Esophagus squamous epithelium (tissue), 5 donors: Measurements from ENCODE around the gene PRUNE2. TPM values are rescaled to one million over a fixed set of nuclear protein-coding genes. Genes with fewer than 3 reads are reported as not detected.

Experiments used
- DNase-seq: peaks from one replicate; lab custom pipeline; 2025; lab: John Stamatoyannopoulos, UW
- H3K27ac ChIP-seq, 4 donors: fragments of 200-600 bp; sonication (generic); one replicate each; pipeline ENCODE4 v1.5.1; 2016 to 2019; ENCODE audit warnings: mild to moderate bottlenecking in 1 of 4
- H3K27me3 ChIP-seq, 4 donors: fragments of 200-600 bp; sonication (generic); 1 replicate in 3 of 4; 2 replicates in 1 of 4; pipeline versions ENCODE4 v1.5.1 to v1.6.0; 2017 to 2021; ENCODE audit warnings: antibody characterized with exemption in 1 of 4
- H3K36me3 ChIP-seq, 3 donors: fragments of 200-600 bp; sonication (generic); one replicate each; pipeline ENCODE4 v1.5.1; 2016 to 2019
- H3K4me1 ChIP-seq, 3 donors: fragments of 200-600 bp; sonication (generic); one replicate each; pipeline ENCODE4 v1.5.1; 2017 to 2019
- H3K4me3 ChIP-seq, 4 donors: fragments of 200-600 bp; sonication (generic); 1 replicate in 3 of 4; 2 replicates in 1 of 4; pipeline ENCODE4 v1.5.1; 2016 to 2019; ENCODE audit warnings: mild to moderate bottlenecking in 2 of 4, moderate library complexity in 1 of 4
- H3K9me3 ChIP-seq, 3 donors: fragments of 200-600 bp; sonication (generic); one replicate each; pipeline ENCODE4 v1.5.1; 2016 to 2019
- CTCF ChIP-seq, 6 experiments: fragments of 450-650 bp in 4 of 6; fragments of 200-600 bp in 2 of 6; sonication (generic) in 2 of 6; IDR thresholded peaks; one replicate each; pipeline ENCODE4 v1.5.1; 2016 to 2019; ENCODE audit warnings: antibody characterized with exemption in 6 of 6, mild to moderate bottlenecking in 4 of 6, moderate library complexity in 4 of 6
- POLR2A ChIP-seq, 4 donors: fragments of 450-650 bp; IDR thresholded peaks; one replicate each; pipeline ENCODE4 v1.6.1; 2017; ENCODE audit warnings: antibody characterized with exemption in 4 of 4, mild to moderate bottlenecking in 4 of 4, moderate library complexity in 3 of 4
- WGBS, 2 donors: methylation state at CpG; one replicate each; pipeline ENCODE4 v1.1.5; 2018; 5-methylcytosine and 5-hydroxymethylcytosine counted together
- intact Hi-C: fragments of 100-400 bp; cut with DNase I; formaldehyde crosslinking; loops from one replicate; pipeline ENCODE4 v1.15.0; 2022
- total RNA-seq, 4 donors: library from RNA; depleted of rRNA; stranded (reverse); fragments of >200 nt; gene quantifications; one replicate each; pipeline ENCODE4 v1.1.0, GENCODE V29; 2016
- donor health status: DM: yes; HTN: yes; CAD: no.

Gene PRUNE2
- total RNA-seq, 4 donors from 2014 or later: 9.9 to 126 (median 26.7) TPM

GRCh38 chr9:76926324-76926741 is 20.4 kb upstream of the PRUNE2 start:
- no peak for TF ChIP-seq POLR2A (IDR thresholded peaks at IDR 0.05)
- TF ChIP-seq CTCF (IDR thresholded peaks at IDR 0.05): no peak
- no peak for DNase-seq
- Histone ChIP-seq H3K27ac (no peak overlapping the region), H3K36me3 (no peaks in the 10 kb centered on the region), H3K9me3 (no peaks in the 10 kb centered on the region), H3K27me3 (no peaks in the 10 kb centered on the region), H3K4me3 (no peak overlapping the region), H3K4me1 (no peaks in the 10 kb centered on the region)
- intact Hi-C loops: no loop called here
- 14 to 37% methylated on average over 4 of the region's 4 CpGs for WGBS, 2 donors

GRCh38 chr9:76921165-76921564 is 15.3 kb upstream of the PRUNE2 start:
- no peak for TF ChIP-seq POLR2A (IDR thresholded peaks at IDR 0.05)
- no peak for TF ChIP-seq CTCF (IDR thresholded peaks at IDR 0.05)
- no peaks in the 10 kb centered on the region for H3K36me3 ChIP-seq
- DNase-seq: no peak
- no peaks in the 10 kb centered on the region for H3K9me3 ChIP-seq
- WGBS, 2 donors: 47 to 83% methylated on average over 1 of the region's 1 CpG
- H3K4me1 ChIP-seq: no peaks in the 10 kb centered on the region
- H3K4me3 ChIP-seq: no peak overlapping the region
- H3K27ac ChIP-seq: no peak overlapping the region
- intact Hi-C loops: no loop called here
- H3K27me3 ChIP-seq: peaks cover 0 to 6% (median 0%) of the 10 kb centered on the region in 4 donors

GRCh38 chr9:76917299-76917698 is 11.4 kb upstream of the PRUNE2 start:
- intact Hi-C loops: no loop called here
- Histone ChIP-seq H3K9me3 (no peaks in the 10 kb centered on the region), H3K4me3 (no peak overlapping the region), H3K27ac (no peak overlapping the region), H3K27me3 (peaks cover 0 to 10% (median 0%) of the 10 kb centered on the region in 4 donors), H3K36me3 (no peaks in the 10 kb centered on the region), H3K4me1 (no peaks in the 10 kb centered on the region)
- no peak for TF ChIP-seq CTCF (IDR thresholded peaks at IDR 0.05)
- no peak for TF ChIP-seq POLR2A (IDR thresholded peaks at IDR 0.05)
- WGBS, 2 donors: 74 to 81% methylated on average over 4 of the region's 4 CpGs
- DNase-seq: no peak

- no peaks in the 10 kb centered on the region for H3K9me3 ChIP-seq
- no peaks in the 10 kb centered on the region for H3K36me3 ChIP-seq
- DNase-seq: no peak
- H3K27me3 ChIP-seq: peaks cover 0 to 10% (median 0%) of the 10 kb centered on the region in 4 donors
- no peak overlapping the region for H3K27ac ChIP-seq
- intact Hi-C loops: no loop called here
- WGBS, 2 donors: 39 to 42% methylated on average over 4 of the region's 4 CpGs
- no peak overlapping the region for H3K4me3 ChIP-seq
- H3K4me1 ChIP-seq: no peaks in the 10 kb centered on the region
- TF ChIP-seq POLR2A (IDR thresholded peaks at IDR 0.05) (no peak), CTCF (IDR thresholded peaks at IDR 0.05) (no peak)
Measured at GRCh38 chr9:76916231-76916630, 10.3 kb upstream of the PRUNE2 start.

- TF ChIP-seq CTCF (IDR thresholded peaks at IDR 0.05): no peak
- TF ChIP-seq POLR2A (IDR thresholded peaks at IDR 0.05): no peak
- intact Hi-C loops: no loop called here
- no peak for DNase-seq
- H3K4me1 ChIP-seq: no peaks in the 10 kb centered on the region
- peaks cover 0 to 25% (median 0%) of the 10 kb centered on the region in 4 donors for H3K27me3 ChIP-seq
- H3K4me3 ChIP-seq: no peak overlapping the region
- H3K9me3 ChIP-seq: no peaks in the 10 kb centered on the region
- no peak overlapping the region for H3K27ac ChIP-seq
- 34 to 51% methylated on average over 2 of the region's 2 CpGs for WGBS, 2 donors
- no peaks in the 10 kb centered on the region for H3K36me3 ChIP-seq
Measured at GRCh38 chr9:76913467-76913866, 7.6 kb upstream of the PRUNE2 start.
